GM21360 (cell line): ENCODE data around the gene PTX4.

ENCODE experiments used
- ATAC-seq: cut with Tn5 transposase; IDR thresholded peaks from one replicate; pipeline ENCODE4 v1.9.1; 2021; ENCODE audit warnings: mild to moderate bottlenecking, moderate library complexity; ENCODE audit not compliant: unreplicated experiment

The PTX4 gene

DNA sequence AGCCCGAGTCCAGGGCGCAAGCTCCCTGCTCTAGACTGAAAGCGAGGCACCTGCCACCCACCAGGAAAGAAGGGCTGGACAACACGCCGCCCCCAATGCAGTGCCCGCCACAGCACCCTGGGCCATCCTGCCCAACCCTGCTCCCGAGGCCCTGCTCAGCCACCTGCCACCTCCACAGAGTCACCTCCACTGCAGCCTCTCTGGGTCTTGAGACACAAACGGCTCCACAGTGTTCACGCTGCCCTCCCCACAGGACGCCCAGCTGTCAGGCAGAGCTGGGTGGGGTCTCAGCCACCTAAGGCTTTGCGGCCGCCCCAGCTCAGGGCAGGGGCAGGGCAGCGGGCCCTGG, 23.2 kb downstream of the PTX4 start:
- ATAC-seq, result no peak

DNA sequence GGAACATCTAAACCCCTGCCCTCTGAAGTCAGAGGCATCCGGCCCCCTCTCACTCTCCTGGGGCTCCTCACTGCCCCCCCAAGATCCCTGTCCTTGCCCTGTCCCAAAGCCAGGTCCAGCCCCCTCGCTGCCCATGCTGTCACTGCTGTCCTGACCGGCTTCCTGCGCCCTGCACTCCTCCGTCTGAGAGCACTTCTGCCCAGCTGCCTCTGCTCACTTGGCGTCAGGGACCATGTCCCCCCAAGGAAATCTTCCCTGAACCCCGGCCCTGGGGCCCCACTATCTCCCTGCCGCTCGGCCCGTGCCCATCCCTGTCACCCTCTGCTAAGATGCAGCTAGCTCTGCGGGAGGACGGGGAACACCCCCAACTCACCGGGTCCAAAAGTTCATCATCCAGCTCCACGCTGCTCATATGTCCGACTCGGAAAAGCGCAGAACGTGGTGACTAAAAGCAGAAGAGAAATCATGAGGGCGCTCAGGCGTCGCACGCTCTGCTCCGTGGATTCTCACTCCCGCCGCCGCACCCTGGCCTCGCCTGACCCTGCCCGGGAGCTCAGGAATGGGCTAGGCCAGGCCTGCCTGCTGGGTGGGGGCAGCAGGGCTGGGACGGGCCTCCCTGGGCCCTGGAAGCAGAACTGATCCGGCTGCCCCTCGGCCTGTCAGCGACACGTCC, 23.7 kb downstream of the PTX4 start:
- ATAC-seq, result no peak

DNA sequence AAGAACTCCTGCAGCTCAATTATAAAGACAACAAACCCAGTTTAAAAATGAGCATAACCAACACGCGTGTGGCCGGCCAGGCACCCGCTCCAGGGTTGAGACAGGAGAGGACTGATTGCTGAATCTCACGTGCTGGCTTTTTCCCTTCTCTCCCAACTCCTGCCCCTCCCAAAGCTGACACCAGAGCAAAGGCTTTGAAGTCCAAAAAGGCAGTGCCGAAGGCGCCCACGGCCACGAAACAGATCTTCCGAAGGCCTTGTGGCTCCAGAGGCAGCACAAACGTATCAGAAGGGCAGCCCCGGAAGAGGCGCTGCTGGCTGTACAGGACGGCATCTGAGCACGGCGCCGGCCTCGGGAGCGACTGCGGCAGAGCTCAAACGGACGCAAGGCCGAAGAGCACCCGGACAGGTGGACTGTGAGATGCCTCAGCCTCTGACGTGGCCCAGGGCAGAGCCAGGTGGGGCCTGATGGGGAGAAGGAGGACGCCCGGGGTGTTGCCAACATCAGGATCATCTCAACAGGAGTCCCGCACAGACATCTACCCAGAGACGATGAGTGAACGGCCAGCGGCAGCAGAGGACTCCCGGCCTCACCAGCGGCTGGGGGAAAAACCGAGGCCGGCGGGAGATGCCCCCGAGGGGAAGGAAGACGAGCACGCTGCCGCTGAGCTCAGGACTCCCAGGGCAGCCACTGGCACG, 24.4 kb downstream of the PTX4 start:
- ATAC-seq, result no peak

DNA sequence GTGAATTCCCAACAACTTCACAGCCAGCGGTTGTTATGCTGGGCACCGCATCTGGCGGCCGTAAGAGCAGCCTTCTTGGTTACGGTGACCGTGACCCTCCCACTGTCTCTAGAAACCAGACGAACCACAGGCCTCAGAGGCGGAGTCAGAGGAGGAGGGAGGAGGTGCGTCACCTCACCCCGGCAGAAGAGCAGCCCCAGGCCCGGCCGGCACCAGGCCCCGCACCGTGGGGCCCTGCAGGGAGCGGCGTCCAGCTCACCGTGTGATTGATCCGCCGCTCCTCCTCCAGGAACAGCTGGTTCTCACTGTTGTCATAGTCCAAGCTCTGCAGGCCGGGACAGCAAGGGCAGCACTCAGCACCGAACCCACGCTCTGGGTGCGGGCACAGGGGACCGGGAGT, 27.6 kb downstream of the PTX4 start:
- ATAC-seq, result no peak

DNA sequence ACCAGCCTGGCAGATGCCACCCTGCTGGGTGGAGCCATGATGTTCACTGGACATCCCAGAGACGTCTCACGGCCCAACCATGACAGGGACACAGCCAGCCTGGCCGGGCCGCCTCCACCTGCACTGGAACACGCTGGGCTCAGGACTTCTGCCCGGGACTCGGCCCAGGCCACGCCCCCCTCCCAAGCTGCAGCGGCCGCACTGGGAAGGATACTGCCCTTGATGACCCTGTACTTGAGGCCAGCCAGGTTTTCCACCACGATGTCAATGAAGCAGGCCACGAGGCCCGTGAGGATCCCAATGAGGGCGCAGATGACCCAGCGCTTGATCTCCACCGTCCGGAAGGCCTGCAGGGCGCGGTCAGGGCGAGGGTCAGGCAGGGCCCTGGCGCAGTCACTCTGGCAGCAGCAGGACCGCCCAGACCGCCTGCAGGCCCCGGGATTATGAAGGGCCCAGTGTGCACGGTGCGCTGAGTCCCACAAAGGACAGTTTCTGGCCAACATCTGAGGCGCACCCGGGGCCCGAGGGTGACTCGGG, 28.1 kb downstream of the PTX4 start:
- ATAC-seq, result no peak

DNA sequence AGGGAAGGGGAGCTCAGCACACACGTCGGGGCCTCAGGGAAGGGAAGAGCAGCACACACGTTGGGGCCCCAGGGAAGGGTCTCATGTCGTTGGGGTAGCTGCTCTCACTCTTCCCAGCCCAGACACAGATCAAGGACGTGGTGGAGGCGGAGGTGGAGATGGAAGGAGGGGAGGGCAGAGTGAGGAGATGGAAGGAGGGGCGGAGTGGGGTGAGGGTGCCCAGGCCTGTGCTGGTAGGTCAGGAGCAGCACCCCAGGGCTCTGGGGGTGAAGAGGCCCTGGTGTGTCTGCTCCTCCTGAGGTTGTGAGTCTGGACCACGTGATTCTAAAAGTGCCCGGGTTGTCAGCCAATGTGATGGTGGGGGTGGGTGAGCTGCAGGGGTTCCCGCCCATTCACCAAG, 28.8 kb downstream of the PTX4 start:
- no peak for ATAC-seq

DNA sequence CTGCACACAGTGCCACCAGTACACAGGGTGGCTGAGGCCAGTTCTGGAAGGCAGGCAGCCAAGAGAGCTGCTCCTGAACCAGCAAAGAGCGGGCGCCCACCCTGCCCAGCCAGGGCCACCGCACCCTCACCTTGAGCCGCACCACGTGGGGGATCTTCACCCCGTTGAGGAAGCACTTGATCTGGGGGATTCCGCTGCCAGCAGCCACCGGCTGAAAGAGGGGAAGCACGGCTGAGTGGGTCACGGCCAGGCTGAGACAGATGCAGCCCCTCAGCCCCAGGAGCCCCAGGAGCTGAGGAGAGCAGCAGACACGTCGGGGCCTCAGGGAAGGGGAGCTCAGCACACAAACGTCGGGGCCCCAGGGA, 29.8 kb downstream of the PTX4 start:
- no peak for ATAC-seq

DNA sequence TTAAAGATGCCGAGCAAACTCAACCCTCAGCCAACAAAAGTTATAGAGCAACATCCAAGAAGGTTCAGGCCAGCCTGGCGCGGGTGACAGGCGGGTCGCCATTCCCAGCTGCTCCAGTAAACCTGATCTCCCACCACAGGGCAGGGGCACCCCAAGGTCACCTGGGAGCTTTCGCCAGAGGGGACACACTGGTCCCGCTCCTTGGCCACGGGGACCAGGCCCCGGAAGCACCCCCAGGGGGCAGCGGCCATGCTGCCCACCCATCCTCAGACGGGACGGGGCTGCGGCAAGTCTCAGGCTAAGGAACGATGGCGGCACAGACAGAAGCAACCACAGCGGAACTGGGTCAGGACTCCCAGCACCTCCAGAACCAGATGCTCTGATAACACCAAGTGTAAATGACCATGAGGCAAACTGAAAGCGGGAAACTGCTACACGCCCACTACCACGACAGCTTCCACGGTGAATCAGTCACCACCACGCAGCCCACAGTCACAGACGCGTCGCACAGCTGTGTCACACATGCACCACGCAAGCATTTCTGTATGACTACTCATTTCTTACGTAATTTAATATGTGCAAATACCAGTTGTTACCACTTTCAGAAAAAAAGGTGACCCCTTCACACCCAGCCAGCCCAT, 30.3 kb downstream of the PTX4 start:
- ATAC-seq, result no peak

DNA sequence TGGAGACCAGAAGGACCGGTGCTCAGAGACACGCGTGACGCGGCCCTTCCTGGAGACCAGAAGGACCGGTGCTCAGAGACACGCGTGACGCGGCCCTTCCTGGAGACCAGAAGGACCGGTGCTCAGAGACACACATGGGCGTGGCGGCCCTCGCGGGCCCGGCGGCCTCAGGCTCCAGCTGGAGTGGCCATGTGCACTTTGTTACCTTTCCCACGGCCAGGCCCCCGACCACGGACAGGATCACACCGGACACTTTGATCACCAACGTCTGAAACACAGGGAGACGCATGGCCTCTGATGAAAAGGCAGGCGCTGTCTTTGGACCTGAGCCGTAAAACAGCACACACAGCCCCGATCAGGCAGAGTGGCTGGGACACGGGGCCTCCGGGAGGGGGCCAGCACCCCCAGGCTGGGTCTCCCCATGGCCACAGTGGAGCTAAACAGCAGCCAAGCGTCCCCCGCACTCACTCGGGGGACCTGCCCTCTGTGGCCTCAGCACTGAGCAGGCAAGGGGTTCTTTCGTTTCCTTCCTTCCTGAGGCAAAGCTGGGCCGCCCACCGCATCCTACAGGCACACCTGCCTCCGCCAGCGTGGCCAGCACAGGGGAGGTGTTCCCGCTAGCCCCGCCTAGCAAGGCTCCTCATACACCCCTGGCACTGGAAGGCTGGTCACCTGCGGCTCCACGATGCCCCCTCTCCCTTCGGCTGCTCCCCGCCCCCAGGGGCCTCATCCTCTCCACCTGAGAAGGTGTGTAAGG, 31.1 kb downstream of the PTX4 start:
- no peak for ATAC-seq

DNA sequence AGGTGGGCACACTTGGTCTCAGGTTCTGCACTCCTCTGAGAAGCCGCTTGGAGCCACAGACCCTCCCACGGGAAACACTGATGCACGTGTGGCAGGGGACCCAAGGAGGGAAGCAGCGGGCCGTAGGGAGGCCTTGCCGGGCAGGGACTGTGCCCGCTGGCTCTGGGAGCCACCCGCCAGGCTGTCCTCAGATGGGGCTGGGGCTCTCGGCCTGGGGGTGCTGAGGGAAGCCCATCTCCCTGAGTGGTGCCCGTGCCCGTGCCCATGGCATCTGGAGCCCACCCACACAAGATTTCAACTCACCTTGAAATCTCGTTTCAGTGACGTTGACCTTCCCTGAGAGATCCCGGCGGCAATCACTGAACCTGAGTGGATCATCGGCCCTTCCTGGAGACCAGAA, 31.8 kb downstream of the PTX4 start:
- ATAC-seq, result no peak

DNA sequence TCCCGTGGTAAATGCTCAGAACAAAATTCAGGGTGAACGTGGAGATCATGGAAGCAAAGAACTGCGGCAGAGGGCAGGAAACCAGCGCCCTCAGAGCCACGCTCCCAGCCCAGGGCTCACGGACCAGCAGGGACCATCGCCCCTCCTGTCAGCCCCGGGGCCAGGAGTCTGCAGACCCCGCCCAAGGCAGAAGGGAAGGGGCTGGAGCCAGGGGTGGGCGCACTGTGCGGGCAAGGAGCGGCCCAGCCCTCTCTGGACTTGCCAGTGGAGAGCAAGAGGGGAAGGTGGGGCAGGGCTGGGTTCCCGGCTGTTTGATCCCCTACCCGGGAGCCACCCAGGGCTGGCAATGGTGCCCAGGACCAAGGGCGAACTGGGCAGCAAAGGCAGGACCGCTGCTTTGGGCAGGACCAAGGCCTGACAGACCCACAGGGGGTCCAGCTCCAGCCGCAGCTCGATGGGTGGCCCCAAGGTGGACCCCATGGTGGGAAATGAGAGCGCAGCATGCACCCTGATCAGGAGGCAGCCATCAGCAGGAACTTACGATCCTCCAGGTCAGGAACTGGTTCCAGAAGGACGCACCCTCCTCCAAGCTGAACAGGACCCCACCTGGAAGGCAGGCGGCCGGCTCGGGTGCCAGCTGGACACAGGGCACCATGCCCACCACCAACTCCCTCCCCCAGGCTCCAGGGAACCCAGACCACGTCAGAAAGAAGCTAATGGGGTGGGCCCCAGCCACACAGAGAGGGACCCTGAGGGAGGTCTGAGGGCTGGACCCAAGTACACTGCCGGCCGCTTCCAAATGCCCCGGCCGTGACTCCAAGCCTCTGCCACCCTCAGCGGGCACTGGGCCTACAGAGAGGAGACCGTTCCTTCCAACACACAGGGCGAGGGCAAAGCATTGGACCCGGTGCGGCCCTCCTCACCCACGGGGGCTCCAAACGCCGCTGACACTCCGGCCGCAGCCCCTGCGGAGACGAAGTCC, 33.3 kb downstream of the PTX4 start:
- no peak for ATAC-seq

DNA sequence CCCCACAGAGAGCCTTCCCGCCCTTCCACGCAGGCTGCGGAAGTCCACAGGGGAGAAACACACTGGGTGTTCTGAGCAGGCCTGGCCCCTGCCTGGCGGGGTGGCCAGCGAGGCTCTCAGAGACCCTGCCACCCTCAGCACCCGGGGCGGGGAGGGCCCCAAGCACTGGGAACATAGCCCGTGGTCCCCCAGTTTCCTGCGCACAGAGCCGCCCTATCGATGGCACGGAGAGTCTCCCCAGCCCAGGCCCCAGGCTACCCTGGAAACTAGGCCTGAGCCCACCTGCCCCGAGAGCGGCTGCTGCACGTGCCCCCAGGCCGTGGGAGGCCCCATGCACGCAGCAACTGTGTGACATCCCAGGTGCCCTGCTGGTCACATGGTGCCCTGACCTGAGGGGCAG, 34.2 kb downstream of the PTX4 start:
- ATAC-seq, result no peak

DNA sequence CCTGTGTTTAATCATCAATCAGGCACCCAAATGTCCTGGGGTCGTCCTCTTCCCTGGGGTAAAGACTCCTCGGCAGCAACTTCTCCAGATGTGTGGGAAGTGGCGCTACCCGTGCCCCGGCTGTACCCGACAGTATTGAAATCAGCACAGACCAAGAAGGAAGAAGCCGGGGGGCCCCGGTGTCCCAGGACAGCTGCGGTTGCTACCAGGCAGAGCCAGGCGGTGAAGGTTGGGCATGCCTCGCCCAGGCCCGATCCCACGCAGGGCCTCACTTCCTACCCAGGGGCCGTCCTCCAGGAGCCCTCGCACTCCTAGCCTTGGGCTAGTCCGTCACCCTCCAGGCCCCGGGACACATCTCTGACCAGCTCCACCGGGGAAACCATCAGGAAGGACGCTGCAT, 35.4 kb downstream of the PTX4 start:
- ATAC-seq, result no peak

DNA sequence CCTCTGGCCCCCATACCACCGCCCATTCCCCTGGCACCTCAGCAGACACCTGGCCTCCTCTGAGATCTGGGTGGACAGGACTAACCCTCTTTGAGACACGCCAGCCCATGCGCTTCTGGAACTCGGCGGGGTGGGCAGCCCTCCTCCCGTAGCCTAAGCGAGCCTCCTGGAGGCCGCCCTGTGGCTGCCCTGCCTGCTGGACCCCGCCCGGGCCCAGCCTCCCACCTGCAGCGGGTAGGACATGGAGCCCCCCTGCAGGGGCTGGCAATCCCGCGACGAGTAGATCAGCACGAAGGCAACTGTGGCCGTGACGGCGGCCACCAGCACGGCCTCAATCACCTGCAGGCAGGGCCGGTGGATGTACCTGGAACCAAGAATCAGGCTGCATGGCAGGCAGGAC, 36.2 kb downstream of the PTX4 start:
- no peak for ATAC-seq

DNA sequence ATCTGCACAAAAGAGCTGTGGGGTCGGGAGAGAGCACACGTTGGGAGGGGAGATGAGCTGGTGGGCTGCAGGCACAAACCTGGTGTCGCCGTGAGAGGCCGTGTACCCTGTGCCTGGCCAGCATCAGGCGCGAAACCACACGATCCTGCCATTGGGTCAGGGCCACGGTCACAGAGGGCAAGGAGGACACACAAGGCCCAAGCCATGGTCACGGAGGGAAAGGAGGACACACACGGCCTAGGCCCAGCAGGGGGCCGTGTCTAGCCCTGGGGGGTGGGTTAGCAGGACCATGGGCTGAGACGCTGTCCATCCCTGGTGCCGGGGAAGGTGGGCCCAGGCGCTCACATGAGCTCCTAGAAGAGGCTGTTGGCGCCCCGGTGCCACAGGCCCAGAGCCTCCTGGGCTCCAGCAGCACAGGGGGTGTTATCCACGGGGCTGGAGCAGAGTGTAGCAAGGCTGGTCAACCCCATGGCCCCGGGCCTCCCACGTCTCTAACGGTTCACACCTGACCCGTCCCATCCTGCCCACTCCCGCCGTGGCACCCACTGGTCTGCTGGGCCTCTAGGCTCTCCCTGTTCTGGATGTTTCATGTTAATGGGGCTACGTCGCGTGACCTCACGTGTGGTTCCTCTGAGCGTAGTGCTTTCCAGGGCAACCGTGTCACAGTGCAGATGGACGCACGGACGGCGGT, 36.9 kb downstream of the PTX4 start:
- no peak for ATAC-seq

DNA sequence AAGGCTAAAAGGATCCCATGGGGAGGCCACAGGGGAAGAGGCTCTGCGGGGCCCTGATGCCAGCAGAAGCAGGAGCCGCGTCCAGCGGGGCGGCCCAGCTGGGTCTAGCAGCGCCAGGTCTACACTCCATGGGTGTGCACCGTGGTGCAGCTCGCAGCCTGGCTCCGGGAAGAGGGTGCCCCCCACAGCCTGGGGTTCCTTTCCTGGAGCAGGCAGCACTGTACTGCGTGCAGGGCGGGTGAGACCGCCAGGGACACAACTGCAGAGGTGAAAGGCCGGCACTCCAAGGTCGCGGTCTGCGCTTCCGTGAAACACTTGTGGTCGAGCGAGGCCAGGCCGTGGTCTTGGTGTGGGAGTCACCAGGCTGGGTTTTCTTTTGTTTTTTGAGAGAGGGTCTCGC, 37.9 kb downstream of the PTX4 start:
- ATAC-seq, result no peak

DNA sequence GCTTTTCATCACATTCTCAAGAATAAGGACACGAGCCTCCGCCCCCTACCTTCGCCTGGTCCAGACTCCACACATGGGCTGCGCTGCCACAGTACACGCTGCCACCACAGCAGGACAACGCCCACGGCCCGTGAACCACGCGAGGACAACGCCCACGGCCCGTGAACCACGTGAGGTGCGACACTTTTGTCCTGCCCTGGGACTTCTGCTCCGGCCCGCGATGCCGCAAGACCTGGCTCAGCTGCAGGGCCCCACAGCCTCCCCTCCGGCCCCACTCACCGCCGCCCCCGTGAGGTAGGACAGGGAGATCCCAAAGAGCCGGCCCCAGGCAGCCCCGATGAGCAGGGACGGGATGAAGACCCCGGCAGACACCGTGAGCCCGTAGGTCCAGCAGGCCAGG, 38.5 kb downstream of the PTX4 start:
- ATAC-seq, result no peak

DNA sequence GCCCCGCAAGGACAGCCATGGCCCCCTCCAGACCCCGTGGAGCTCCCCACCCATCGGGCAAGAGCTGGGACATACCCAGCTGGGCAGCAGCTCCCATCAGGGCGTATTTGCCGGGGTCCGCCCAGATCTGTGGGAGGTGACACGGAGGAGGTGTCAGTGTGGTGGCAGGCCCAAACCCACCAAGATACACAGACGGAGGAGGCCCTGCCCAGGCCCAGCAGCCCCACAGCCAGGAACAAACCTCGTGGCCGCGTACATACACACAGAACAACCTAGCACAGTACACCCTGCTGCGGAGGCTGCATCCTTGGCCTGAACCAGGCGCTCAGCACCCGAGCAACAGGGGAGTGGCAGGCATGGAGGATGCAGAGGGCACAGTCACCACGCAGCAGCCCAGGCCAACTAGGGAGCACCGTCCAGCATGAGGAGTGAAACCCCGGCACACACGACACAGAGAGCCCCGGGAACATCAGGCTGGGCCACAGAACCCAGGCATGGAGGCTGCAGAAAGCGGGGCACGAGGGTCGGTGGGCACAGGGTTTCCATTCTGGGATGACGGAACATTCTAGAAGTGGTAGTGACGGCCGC, 39.4 kb downstream of the PTX4 start:
- ATAC-seq, result no peak

DNA sequence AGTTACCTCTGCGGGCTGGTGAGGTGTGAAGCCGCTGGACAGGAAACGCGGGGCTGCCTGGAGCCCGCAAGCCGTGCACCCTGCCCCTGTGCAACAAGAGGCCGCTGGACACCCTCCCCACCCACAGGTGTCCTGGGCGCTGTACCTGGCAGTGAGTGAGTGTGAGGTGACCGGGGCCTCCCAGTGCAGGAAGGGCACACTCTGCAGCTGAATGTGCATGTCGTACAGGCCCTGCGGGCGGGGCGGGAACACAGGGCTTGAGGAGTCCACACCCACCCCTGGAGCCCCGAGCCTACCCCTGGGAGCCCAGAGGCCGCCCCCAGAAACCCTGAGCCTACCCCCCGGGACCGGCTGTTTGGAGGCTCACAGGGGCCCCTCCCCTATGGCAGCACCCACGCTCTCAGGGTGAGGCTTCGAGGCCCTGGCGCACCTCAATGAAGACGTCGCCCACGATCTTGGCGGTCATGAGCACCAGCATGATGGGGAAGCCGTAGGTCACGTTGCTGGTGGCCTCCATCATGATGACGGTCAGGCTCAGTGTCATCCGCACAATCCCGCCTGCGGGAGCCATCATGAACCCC, 40.1 kb downstream of the PTX4 start:
- no peak for ATAC-seq
